ENCODE measurements around the gene PROM1.

Gene PROM1

GRCh38 chr4:15938640-15939039 is 145.2 kb downstream of the PROM1 start, which contains the start of gene FGFBP1:
TSS of gene FGFBP1 (minus strand) at chr4:15938740. CDS start at chr4:15936632, 2,108 bp downstream.
- H3K4me1 ChIP-seq (ENCODE audit: control insufficient read depth, insufficient read depth, low read depth, low read length) = peaks cover 5% of the 10 kb centered on the region
- no peak within 1 kb of the TSS for H3K4me3 ChIP-seq (ENCODE audit: insufficient read depth in 1 of 2, low read depth in 1 of 2, low read length in 2 of 2)

GRCh38 chr4:15938182-15938581 is 145.6 kb downstream of the PROM1 start:
- no peak for DNase-seq
- Histone ChIP-seq H3K18ac (ENCODE audit: low read depth in 1 of 2, low read length in 2 of 2) (no peak overlapping the region), H3K4me3 (ENCODE audit: insufficient read depth in 1 of 2, low read depth in 1 of 2, low read length in 2 of 2) (no peak overlapping the region), H3K14ac (ENCODE audit: low read length in 2 of 2) (no peak overlapping the region), H3K23ac (ENCODE audit: low read length in 2 of 2) (no peak overlapping the region), H2BK12ac (ENCODE audit: low read length in 2 of 2) (no peak overlapping the region), H2AK5ac (ENCODE audit: low read length, severe bottlenecking) (no peak overlapping the region), H3K27ac (ENCODE audit: low read length, poor library complexity, severe bottlenecking) (no peak overlapping the region), H4K8ac (ENCODE audit: low read length) (no peak overlapping the region), H3K9me3 (ENCODE audit: control insufficient read depth, low read length) (no peaks in the 10 kb centered on the region), H4K91ac (ENCODE audit: low read length) (no peak overlapping the region), H2BK5ac (ENCODE audit: low read depth, low read length, poor library complexity, severe bottlenecking) (no peak overlapping the region), H3K79me1 (replicated peaks; ENCODE audit: low read length, poor library complexity, severe bottlenecking) (no peaks in the 10 kb centered on the region), H3K4me2 (ENCODE audit: low read length, poor library complexity, severe bottlenecking) (no peak overlapping the region), H3K4me1 (ENCODE audit: control insufficient read depth, insufficient read depth, low read depth, low read length) (peaks cover 5% of the 10 kb centered on the region), H3K27me3 (ENCODE audit: control insufficient read depth in 1 of 2, insufficient read depth in 1 of 2, low read length in 2 of 2) (peaks cover 0 to 3% of the 10 kb centered on the region in 2 experiments), H2AFZ (ENCODE audit: low read depth, low read length) (no peak overlapping the region), H3K36me3 (ENCODE audit: control insufficient read depth in 1 of 2, insufficient read depth in 2 of 2, low read depth in 1 of 2, low read length in 2 of 2) (no peaks in the 10 kb centered on the region), H2BK15ac (ENCODE audit: low read depth, poor library complexity, severe bottlenecking) (no peak overlapping the region), H2BK120ac (ENCODE audit: low read depth, low read length) (no peak overlapping the region), H3K4ac (ENCODE audit: low read depth in 1 of 2, low read length in 2 of 2) (no peak overlapping the region), H3K9ac (ENCODE audit: low read length) (no peak overlapping the region)
- 47% methylated on average over 4 of the region's 8 CpGs for WGBS

More at GRCh38 chr4:15938640-15939039, 145.2 kb downstream of the PROM1 start, which contains the start of gene FGFBP1:
- H3K9ac ChIP-seq (ENCODE audit: low read length) = no peak within 1 kb of the TSS
- H3K14ac ChIP-seq (ENCODE audit: low read length in 2 of 2) = no peak within 1 kb of the TSS
- no peak within 1 kb of the TSS for H3K27ac ChIP-seq (ENCODE audit: low read length, poor library complexity, severe bottlenecking)
- H2BK12ac ChIP-seq (ENCODE audit: low read length in 2 of 2) = no peak within 1 kb of the TSS
- H3K9me3 ChIP-seq (ENCODE audit: control insufficient read depth, low read length) = no peaks in the 10 kb centered on the region
- no peak within 1 kb of the TSS for H3K4me2 ChIP-seq (ENCODE audit: low read length, poor library complexity, severe bottlenecking)
- H2BK15ac ChIP-seq (ENCODE audit: low read depth, poor library complexity, severe bottlenecking) = no peak within 1 kb of the TSS
- H3K23ac ChIP-seq (ENCODE audit: low read length in 2 of 2) = no peak within 1 kb of the TSS
- no peaks in the 10 kb centered on the region for H3K36me3 ChIP-seq (ENCODE audit: control insufficient read depth in 1 of 2, insufficient read depth in 2 of 2, low read depth in 1 of 2, low read length in 2 of 2)
- H3K27me3 ChIP-seq (ENCODE audit: control insufficient read depth in 1 of 2, insufficient read depth in 1 of 2, low read length in 2 of 2) = peaks cover 0 to 3% of the 10 kb centered on the region in 2 experiments
- no peak within 1 kb of the TSS for H4K8ac ChIP-seq (ENCODE audit: low read length)
- H2BK5ac ChIP-seq (ENCODE audit: low read depth, low read length, poor library complexity, severe bottlenecking) = no peak within 1 kb of the TSS
- no peak within 1 kb of the TSS for H2AFZ ChIP-seq (ENCODE audit: low read depth, low read length)
- no peak within 1 kb of the TSS for H2AK5ac ChIP-seq (ENCODE audit: low read length, severe bottlenecking)
- no peaks in the 10 kb centered on the region for H3K79me1 ChIP-seq (replicated peaks; ENCODE audit: low read length, poor library complexity, severe bottlenecking)
- no peak for DNase-seq
- WGBS = no CpG with 5 or more reads among the region's 4 CpGs
- H3K18ac ChIP-seq (ENCODE audit: low read depth in 1 of 2, low read length in 2 of 2) = no peak within 1 kb of the TSS
- H4K91ac ChIP-seq (ENCODE audit: low read length) = no peak within 1 kb of the TSS
- H2BK120ac ChIP-seq (ENCODE audit: low read depth, low read length) = no peak within 1 kb of the TSS
- H3K4ac ChIP-seq (ENCODE audit: low read depth in 1 of 2, low read length in 2 of 2) = no peak within 1 kb of the TSS

GRCh38 chr4:15936495-15936894 is 147.3 kb downstream of the PROM1 start:
- no peak overlapping the region for H2AFZ ChIP-seq (ENCODE audit: low read depth, low read length)
- H3K4ac ChIP-seq (ENCODE audit: low read depth in 1 of 2, low read length in 2 of 2) = no peak overlapping the region
- H3K27ac ChIP-seq (ENCODE audit: low read length, poor library complexity, severe bottlenecking) = no peak overlapping the region
- H2BK15ac ChIP-seq (ENCODE audit: low read depth, poor library complexity, severe bottlenecking) = no peak overlapping the region
- no peaks in the 10 kb centered on the region for H3K9me3 ChIP-seq (ENCODE audit: control insufficient read depth, low read length)
- no peak overlapping the region for H3K4me2 ChIP-seq (ENCODE audit: low read length, poor library complexity, severe bottlenecking)
- H3K79me1 ChIP-seq (replicated peaks; ENCODE audit: low read length, poor library complexity, severe bottlenecking) = no peaks in the 10 kb centered on the region
- H3K4me3 ChIP-seq (ENCODE audit: insufficient read depth in 1 of 2, low read depth in 1 of 2, low read length in 2 of 2) = no peak overlapping the region
- H3K36me3 ChIP-seq (ENCODE audit: control insufficient read depth in 1 of 2, insufficient read depth in 2 of 2, low read depth in 1 of 2, low read length in 2 of 2) = no peaks in the 10 kb centered on the region
- no peak overlapping the region for H4K8ac ChIP-seq (ENCODE audit: low read length)
- peaks cover 0 to 3% of the 10 kb centered on the region in 2 experiments for H3K27me3 ChIP-seq (ENCODE audit: control insufficient read depth in 1 of 2, insufficient read depth in 1 of 2, low read length in 2 of 2)
- no peak overlapping the region for H3K18ac ChIP-seq (ENCODE audit: low read depth in 1 of 2, low read length in 2 of 2)
- 88% methylated on average over 4 of the region's 4 CpGs for WGBS
- H2AK5ac ChIP-seq (ENCODE audit: low read length, severe bottlenecking) = no peak overlapping the region
- no peak overlapping the region for H2BK12ac ChIP-seq (ENCODE audit: low read length in 2 of 2)
- no peak overlapping the region for H3K9ac ChIP-seq (ENCODE audit: low read length)
- H3K4me1 ChIP-seq (ENCODE audit: control insufficient read depth, insufficient read depth, low read depth, low read length) = peaks cover 5% of the 10 kb centered on the region
- no peak overlapping the region for H2BK5ac ChIP-seq (ENCODE audit: low read depth, low read length, poor library complexity, severe bottlenecking)
- H3K23ac ChIP-seq (ENCODE audit: low read length in 2 of 2) = no peak overlapping the region
- H2BK120ac ChIP-seq (ENCODE audit: low read depth, low read length) = no peak overlapping the region
- no peak overlapping the region for H4K91ac ChIP-seq (ENCODE audit: low read length)
- H3K14ac ChIP-seq (ENCODE audit: low read length in 2 of 2) = no peak overlapping the region
- no peak for DNase-seq

- H2BK15ac ChIP-seq (ENCODE audit: low read depth, poor library complexity, severe bottlenecking) = no peak overlapping the region
- no peak overlapping the region for H2BK120ac ChIP-seq (ENCODE audit: low read depth, low read length)
These were observed 148.1 kb downstream of the PROM1 start for GRCh38 chr4:15935504-15936402.

More at GRCh38 chr4:15935504-15936402, 148.1 kb downstream of the PROM1 start:
- H3K27me3 ChIP-seq (ENCODE audit: control insufficient read depth in 1 of 2, insufficient read depth in 1 of 2, low read length in 2 of 2) = peaks cover 0 to 3% of the 10 kb centered on the region in 2 experiments
- peaks cover 5% of the 10 kb centered on the region for H3K4me1 ChIP-seq (ENCODE audit: control insufficient read depth, insufficient read depth, low read depth, low read length)
- no peak overlapping the region for H3K4ac ChIP-seq (ENCODE audit: low read depth in 1 of 2, low read length in 2 of 2)
- 92% methylated on average over 9 of the region's 10 CpGs for WGBS
- H3K23ac ChIP-seq (ENCODE audit: low read length in 2 of 2) = no peak overlapping the region
- no peak overlapping the region for H3K9ac ChIP-seq (ENCODE audit: low read length)
- H2BK12ac ChIP-seq (ENCODE audit: low read length in 2 of 2) = no peak overlapping the region
- no peak overlapping the region for H4K8ac ChIP-seq (ENCODE audit: low read length)
- no peak overlapping the region for H3K4me2 ChIP-seq (ENCODE audit: low read length, poor library complexity, severe bottlenecking)
- no peak overlapping the region for H3K18ac ChIP-seq (ENCODE audit: low read depth in 1 of 2, low read length in 2 of 2)
- no peak overlapping the region for H2BK5ac ChIP-seq (ENCODE audit: low read depth, low read length, poor library complexity, severe bottlenecking)
- no peak overlapping the region for H3K4me3 ChIP-seq (ENCODE audit: insufficient read depth in 1 of 2, low read depth in 1 of 2, low read length in 2 of 2)
- H3K36me3 ChIP-seq (ENCODE audit: control insufficient read depth in 1 of 2, insufficient read depth in 2 of 2, low read depth in 1 of 2, low read length in 2 of 2) = no peaks in the 10 kb centered on the region
- no peak overlapping the region for H3K27ac ChIP-seq (ENCODE audit: low read length, poor library complexity, severe bottlenecking)
- H2AFZ ChIP-seq (ENCODE audit: low read depth, low read length) = no peak overlapping the region
- no peak overlapping the region for H4K91ac ChIP-seq (ENCODE audit: low read length)
- H3K79me1 ChIP-seq (replicated peaks; ENCODE audit: low read length, poor library complexity, severe bottlenecking) = no peaks in the 10 kb centered on the region
- no peak overlapping the region for H2AK5ac ChIP-seq (ENCODE audit: low read length, severe bottlenecking)
- no peak overlapping the region for H3K14ac ChIP-seq (ENCODE audit: low read length in 2 of 2)
- H3K9me3 ChIP-seq (ENCODE audit: control insufficient read depth, low read length) = no peaks in the 10 kb centered on the region
- no peak for DNase-seq
